Measurements from ENCODE around the gene ATP6AP1. TPM values are rescaled to one million over a fixed set of nuclear protein-coding genes. Genes with fewer than 3 reads are reported as not detected.
A peak's percentile ranks its signal among the peaks of the same experiment; 100 is the strongest.

The ATP6AP1 gene
- total and polyA plus RNA-seq, 2 donors (not counting 1 experiment from before 2014, with no cell fraction given): 59.8 to 89.7 TPM

DNA sequence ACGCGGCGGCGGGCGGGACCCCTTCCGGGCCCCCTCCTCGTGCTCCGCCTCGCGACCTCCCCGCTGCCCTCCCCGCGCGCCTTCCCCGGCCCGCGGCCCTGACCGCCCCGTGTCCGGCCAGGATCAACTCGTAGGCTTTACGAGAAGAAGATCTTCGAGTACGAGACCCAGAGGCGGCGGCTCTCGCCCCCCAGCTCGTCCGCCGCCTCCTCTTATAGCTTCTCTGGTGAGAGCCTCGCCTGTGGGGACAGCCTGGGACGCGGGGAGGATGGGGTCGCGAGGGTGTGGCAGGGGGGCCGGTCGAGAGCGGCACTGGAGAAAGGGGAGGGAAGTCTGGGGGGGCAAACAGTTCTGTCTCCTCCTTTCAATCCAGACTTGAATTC lies 48.9 kb upstream of the ATP6AP1 start:
- Histone ChIP-seq H3K4me2 (ENCODE audit: extremely low read depth, insufficient read depth, low read length) (peak overlapping the region; percentile 88), H3K9ac (ENCODE audit: insufficient read depth, low read length) (peak overlapping the region; percentile 97), H3K27me3 (ENCODE audit: control insufficient read depth, insufficient read depth, low read length) (no peaks in the 10 kb centered on the region), H3K27ac (ENCODE audit: insufficient read depth, low read length) (peak overlapping the region; percentile 96), H2AFZ (ENCODE audit: low read length) (no peak overlapping the region), H3K4me1 (ENCODE audit: control insufficient read depth, extremely low read depth, insufficient read depth, low read length) (peaks cover 5% of the 10 kb centered on the region), H3K9me3 (ENCODE audit: control insufficient read depth, insufficient read depth, low read depth, low read length) (no peaks in the 10 kb centered on the region), H3K4me3 (replicated peaks in 1 of 4; ENCODE audit: control extremely low read depth in 1 of 4, insufficient read depth in 1 of 4, low read depth in 3 of 4, low read length in 4 of 4) (peak overlapping the region; percentile 73 to 84 (median 77)), H4K20me1 (ENCODE audit: control insufficient read depth, extremely low read depth, insufficient read depth, low read length) (no peaks in the 10 kb centered on the region), H3K79me2 (ENCODE audit: control insufficient read depth, insufficient read depth, low read length) (peaks cover 18% of the 10 kb centered on the region), H3K36me3 (ENCODE audit: control insufficient read depth, insufficient read depth, low read length) (peaks cover 3% of the 10 kb centered on the region)
- no peak for TF ChIP-seq EZH2 (IDR thresholded peaks at IDR 0.05; ENCODE audit: low read length, missing control alignments)
- TF ChIP-seq, protein P1, sequence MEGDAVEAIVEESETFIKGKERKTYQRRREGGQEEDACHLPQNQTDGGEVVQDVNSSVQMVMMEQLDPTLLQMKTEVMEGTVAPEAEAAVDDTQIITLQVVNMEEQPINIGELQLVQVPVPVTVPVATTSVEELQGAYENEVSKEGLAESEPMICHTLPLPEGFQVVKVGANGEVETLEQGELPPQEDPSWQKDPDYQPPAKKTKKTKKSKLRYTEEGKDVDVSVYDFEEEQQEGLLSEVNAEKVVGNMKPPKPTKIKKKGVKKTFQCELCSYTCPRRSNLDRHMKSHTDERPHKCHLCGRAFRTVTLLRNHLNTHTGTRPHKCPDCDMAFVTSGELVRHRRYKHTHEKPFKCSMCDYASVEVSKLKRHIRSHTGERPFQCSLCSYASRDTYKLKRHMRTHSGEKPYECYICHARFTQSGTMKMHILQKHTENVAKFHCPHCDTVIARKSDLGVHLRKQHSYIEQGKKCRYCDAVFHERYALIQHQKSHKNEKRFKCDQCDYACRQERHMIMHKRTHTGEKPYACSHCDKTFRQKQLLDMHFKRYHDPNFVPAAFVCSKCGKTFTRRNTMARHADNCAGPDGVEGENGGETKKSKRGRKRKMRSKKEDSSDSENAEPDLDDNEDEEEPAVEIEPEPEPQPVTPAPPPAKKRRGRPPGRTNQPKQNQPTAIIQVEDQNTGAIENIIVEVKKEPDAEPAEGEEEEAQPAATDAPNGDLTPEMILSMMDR (conservative IDR thresholded peaks at IDR 0.05 in 1 of 2, IDR thresholded peaks at IDR 0.05 in 1 of 2; ENCODE audit: low read depth in 1 of 2, low read length in 2 of 2): no peak
- DNase-seq (ENCODE audit: low read depth in 2 of 2): no peak

DNA sequence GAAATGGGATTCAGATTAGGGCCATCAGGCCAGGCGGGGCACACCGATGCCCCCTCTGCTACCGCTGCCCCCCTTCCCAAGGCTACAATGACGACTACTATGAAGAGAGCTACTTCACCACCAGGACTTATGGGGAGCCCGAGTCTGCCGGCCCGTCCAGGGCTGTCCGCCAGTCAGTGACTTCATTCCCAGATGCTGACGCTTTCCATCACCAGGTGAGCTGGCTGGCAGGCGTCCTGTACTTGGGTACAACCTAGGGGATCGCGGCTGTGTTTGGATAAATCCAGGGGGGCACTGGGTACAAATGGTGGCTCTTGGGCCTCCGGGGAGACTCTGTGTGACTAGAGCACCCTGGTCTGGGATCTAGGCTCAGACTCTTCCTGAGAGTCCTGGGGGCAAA lies 48.3 kb upstream of the ATP6AP1 start:
- Histone ChIP-seq H3K4me1 (ENCODE audit: control insufficient read depth, extremely low read depth, insufficient read depth, low read length) (peaks cover 5% of the 10 kb centered on the region), H3K4me3 (replicated peaks in 1 of 4; ENCODE audit: control extremely low read depth in 1 of 4, insufficient read depth in 1 of 4, low read depth in 3 of 4, low read length in 4 of 4) (peak overlapping the region; percentile 73 to 84 (median 77)), H2AFZ (ENCODE audit: low read length) (no peak overlapping the region), H3K9ac (ENCODE audit: insufficient read depth, low read length) (peak overlapping the region; percentile 97), H3K36me3 (ENCODE audit: control insufficient read depth, insufficient read depth, low read length) (peaks cover 3% of the 10 kb centered on the region), H3K27ac (ENCODE audit: insufficient read depth, low read length) (peak overlapping the region; percentile 96), H3K9me3 (ENCODE audit: control insufficient read depth, insufficient read depth, low read depth, low read length) (no peaks in the 10 kb centered on the region), H3K27me3 (ENCODE audit: control insufficient read depth, insufficient read depth, low read length) (no peaks in the 10 kb centered on the region), H3K79me2 (ENCODE audit: control insufficient read depth, insufficient read depth, low read length) (peaks cover 18% of the 10 kb centered on the region), H4K20me1 (ENCODE audit: control insufficient read depth, extremely low read depth, insufficient read depth, low read length) (no peaks in the 10 kb centered on the region), H3K4me2 (ENCODE audit: extremely low read depth, insufficient read depth, low read length) (peak overlapping the region; percentile 88)
- TF ChIP-seq EZH2 (IDR thresholded peaks at IDR 0.05; ENCODE audit: low read length, missing control alignments): no peak
- TF ChIP-seq, protein P1 (conservative IDR thresholded peaks at IDR 0.05 in 1 of 2, IDR thresholded peaks at IDR 0.05 in 1 of 2; ENCODE audit: low read depth in 1 of 2, low read length in 2 of 2): no peak
- DNase-seq (ENCODE audit: low read depth in 2 of 2): no peak

DNA sequence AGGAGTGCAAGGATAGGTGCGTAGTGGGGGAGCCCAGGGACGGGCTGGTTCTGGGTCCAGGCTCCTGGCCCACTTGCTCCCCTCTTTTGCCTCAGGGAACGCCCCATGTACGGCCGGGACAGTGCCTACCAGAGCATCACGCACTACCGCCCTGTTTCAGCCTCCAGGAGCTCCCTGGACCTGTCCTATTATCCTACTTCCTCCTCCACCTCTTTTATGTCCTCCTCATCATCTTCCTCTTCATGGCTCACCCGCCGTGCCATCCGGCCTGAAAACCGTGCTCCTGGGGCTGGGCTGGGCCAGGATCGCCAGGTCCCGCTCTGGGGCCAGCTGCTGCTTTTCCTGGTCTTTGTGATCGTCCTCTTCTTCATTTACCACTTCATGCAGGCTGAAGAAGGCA lies 47.7 kb upstream of the ATP6AP1 start:
- peaks cover 3% of the 10 kb centered on the region for H3K36me3 ChIP-seq (ENCODE audit: control insufficient read depth, insufficient read depth, low read length)
- no peaks in the 10 kb centered on the region for H3K27me3 ChIP-seq (ENCODE audit: control insufficient read depth, insufficient read depth, low read length)
- peak overlapping the region; percentile 88 for H3K4me2 ChIP-seq (ENCODE audit: extremely low read depth, insufficient read depth, low read length)
- TF ChIP-seq, protein P1 (conservative IDR thresholded peaks at IDR 0.05 in 1 of 2, IDR thresholded peaks at IDR 0.05 in 1 of 2; ENCODE audit: low read depth in 1 of 2, low read length in 2 of 2): no peak
- TF ChIP-seq EZH2 (IDR thresholded peaks at IDR 0.05; ENCODE audit: low read length, missing control alignments): no peak
- peaks cover 18% of the 10 kb centered on the region for H3K79me2 ChIP-seq (ENCODE audit: control insufficient read depth, insufficient read depth, low read length)
- DNase-seq (ENCODE audit: low read depth in 2 of 2): no peak
- H2AFZ ChIP-seq (ENCODE audit: low read length): no peak overlapping the region
- peak overlapping the region; percentile 97 for H3K9ac ChIP-seq (ENCODE audit: insufficient read depth, low read length)
- H4K20me1 ChIP-seq (ENCODE audit: control insufficient read depth, extremely low read depth, insufficient read depth, low read length): no peaks in the 10 kb centered on the region
- H3K9me3 ChIP-seq (ENCODE audit: control insufficient read depth, insufficient read depth, low read depth, low read length): no peaks in the 10 kb centered on the region
- no peak overlapping the region for H3K27ac ChIP-seq (ENCODE audit: insufficient read depth, low read length)
- peaks cover 5% of the 10 kb centered on the region for H3K4me1 ChIP-seq (ENCODE audit: control insufficient read depth, extremely low read depth, insufficient read depth, low read length)
- H3K4me3 ChIP-seq (replicated peaks in 1 of 4; ENCODE audit: control extremely low read depth in 1 of 4, insufficient read depth in 1 of 4, low read depth in 3 of 4, low read length in 4 of 4): peak overlapping the region; percentile 73 to 84 (median 77)
